WTC11 (cell line): ENCODE measurements around the gene C1QTNF6. TPM values are rescaled to one million over a fixed set of nuclear protein-coding genes. Genes with fewer than 3 reads are reported as not detected.
A peak's percentile ranks its signal among the peaks of the same experiment; 100 is the strongest.
"Not testable (repeated sequence)": the region's sequence is repeated elsewhere in the genome, so short reads cannot be mapped to it uniquely, and the experiment has no call there.

ENCODE experiments used
- ATAC-seq: fragments of 200-7000 bp; cut with Tn5 transposase; 2 replicates; pipeline ENCODE4 v1.10.0; 2021; ENCODE audit warnings: mild to moderate bottlenecking, moderate library complexity
- CTCF ChIA-PET: fragments of 300-600 bp; sonication (Branson Sonifier 250); formaldehyde crosslinking; loops from one replicate; lab custom pipeline; 2021; ENCODE audit warnings: antibody characterized with exemption; lab: Charles Lee
- POLR2A ChIA-PET: fragments of 350-600 bp; sonication (Branson Sonifier 250); formaldehyde crosslinking; loops from one replicate; lab custom pipeline; 2021; ENCODE audit warnings: antibody characterized with exemption; lab: Charles Lee
- DNase-seq: peaks from one replicate; pipeline ENCODE4 v3.0.0; 2021; ENCODE audit warnings: low spot score
- H3K27ac Mint-ChIP-seq: 2 replicates; pipeline ENCODE4 v1.8.0; 2021; ENCODE audit warnings: mixed read lengths
- H3K27me3 Mint-ChIP-seq: 2 replicates; pipeline ENCODE4 v1.8.0; 2021; ENCODE audit warnings: low read depth, mild to moderate bottlenecking, moderate library complexity, mixed read lengths
- H3K36me3 Mint-ChIP-seq: 2 replicates; pipeline ENCODE4 v1.8.0; 2021; ENCODE audit warnings: mixed read lengths
- H3K4me1 Mint-ChIP-seq: 2 replicates; pipeline ENCODE4 v1.8.0; 2022; ENCODE audit warnings: mixed read lengths
- H3K4me3 Mint-ChIP-seq: 2 replicates; pipeline ENCODE4 v1.8.0; 2021; ENCODE audit warnings: mild to moderate bottlenecking, moderate library complexity, mixed read lengths
- H3K9me3 Mint-ChIP-seq: 2 replicates; pipeline ENCODE4 v1.8.0; 2021; ENCODE audit warnings: mixed read lengths
- ATF2 ChIP-seq: sonication (generic); formaldehyde crosslinking; IDR thresholded peaks from 2 replicates; pipeline ENCODE4 v1.8.1; 2022; ENCODE audit warnings: low read depth, missing genetic modification reagents, borderline replicate concordance
- CDX4 ChIP-seq: fragments of 250-450 bp; sonication (Bioruptor Pico); IDR thresholded peaks from 2 replicates; pipeline ENCODE4 v1.9.0; 2021; ENCODE audit warnings: moderate library complexity, mild to moderate bottlenecking, inconsistent platforms, borderline replicate concordance
- ERG ChIP-seq: fragments of 250-450 bp; sonication (Bioruptor Pico); IDR thresholded peaks from 2 replicates; pipeline ENCODE4 v1.8.0; 2021; ENCODE audit warnings: mild to moderate bottlenecking
- FOXP4 ChIP-seq: sonication (generic); formaldehyde crosslinking; IDR thresholded peaks from 2 replicates; pipeline ENCODE4 v1.8.0; 2022; ENCODE audit warnings: mild to moderate bottlenecking, missing genetic modification reagents
- GRHL2 ChIP-seq: fragments of 250-450 bp; sonication (Bioruptor Pico); IDR thresholded peaks from 2 replicates; pipeline ENCODE4 v1.8.0; 2022; ENCODE audit warnings: mild to moderate bottlenecking, moderate library complexity; ENCODE audit not compliant: insufficient replicate concordance, severe bottlenecking
- HMGA2 ChIP-seq: fragments of 250-450 bp; sonication (Bioruptor Pico); IDR thresholded peaks from 2 replicates; pipeline ENCODE4 v1.4.0; 2021; ENCODE audit warnings: mild to moderate bottlenecking, moderate library complexity
- IRF2 ChIP-seq: sonication (generic); formaldehyde crosslinking; IDR thresholded peaks from 2 replicates; pipeline ENCODE4 v1.8.0; 2022; ENCODE audit warnings: low read depth, missing genetic modification reagents, borderline replicate concordance
- JAZF1 ChIP-seq: fragments of 250-450 bp; sonication (Bioruptor Pico); IDR thresholded peaks from 2 replicates; pipeline ENCODE4 v1.9.0; 2021; ENCODE audit warnings: moderate library complexity, mild to moderate bottlenecking, inconsistent platforms
- JUN ChIP-seq: sonication (generic); formaldehyde crosslinking; IDR thresholded peaks from 2 replicates; pipeline ENCODE4 v1.8.0; 2023; ENCODE audit warnings: mild to moderate bottlenecking, missing genetic modification reagents
- MAX ChIP-seq: sonication (generic); formaldehyde crosslinking; IDR thresholded peaks from 2 replicates; pipeline ENCODE4 v1.8.0; 2022; ENCODE audit warnings: mild to moderate bottlenecking, missing genetic modification reagents
- NFATC4 ChIP-seq: fragments of 250-450 bp; sonication (Bioruptor Pico); IDR thresholded peaks from 2 replicates; pipeline ENCODE4 v1.9.0; 2021; ENCODE audit warnings: mild to moderate bottlenecking
- RELA ChIP-seq: sonication (generic); formaldehyde crosslinking; IDR thresholded peaks from 2 replicates; pipeline ENCODE4 v1.8.1; 2022; ENCODE audit warnings: missing genetic modification reagents, mild to moderate bottlenecking, borderline replicate concordance
- SP1 ChIP-seq: sonication (generic); formaldehyde crosslinking; conservative IDR thresholded peaks from 2 replicates; pipeline ENCODE4 v1.8.1; 2022; ENCODE audit warnings: missing genetic modification reagents
- ZNF219 ChIP-seq: sonication (generic); formaldehyde crosslinking; IDR thresholded peaks from 2 replicates; pipeline ENCODE4 v1.8.0; 2023; ENCODE audit warnings: missing genetic modification reagents, mild to moderate bottlenecking, borderline replicate concordance
- ZNF281 ChIP-seq: sonication (generic); formaldehyde crosslinking; IDR thresholded peaks from 2 replicates; pipeline ENCODE4 v1.8.0; 2023; ENCODE audit warnings: mild to moderate bottlenecking, missing genetic modification reagents
- ZNF512 ChIP-seq: sonication (generic); formaldehyde crosslinking; IDR thresholded peaks from 2 replicates; pipeline ENCODE4 v1.8.1; 2022; ENCODE audit warnings: missing genetic modification reagents, borderline replicate concordance
- total RNA-seq: library from RNA; stranded (reverse); gene quantifications from 3 replicates; pipeline ENCODE4 v1.2.3, GENCODE V29; 2021

C1QTNF6 gene
- total RNA-seq, 1 experiment from 2014 or later, result 5.9 TPM

GRCh38 chr22:37234736-37235711 is 47.0 kb upstream of the C1QTNF6 start:
- ATAC-seq (no peak), DNase-seq (no peak)
- Mint-ChIP-seq H3K4me3 (no peak overlapping the region), H3K27ac (peak overlapping the region; percentile 79), H3K4me1 (peaks cover 10% of the 10 kb centered on the region), H3K27me3 (peaks cover 2% of the 10 kb centered on the region), H3K36me3 (no peaks in the 10 kb centered on the region), H3K9me3 (no peaks in the 10 kb centered on the region)
- ChIA-PET POLR2A (no interaction called here), CTCF (interaction anchor here (1.1 to 1.6 kb wide), 2 partner anchors 10 to 24 kb away, joined by 3 read pairs; partner anchors contain the start of gene RAC2)
- TF ChIP-seq SP1 (CRISPR knock-in tag), result no peak

- DNase-seq (no peak), ATAC-seq (no peak)
- TF ChIP-seq ZNF512 (CRISPR knock-in tag), result no peak
- TF ChIP-seq ATF2 (CRISPR knock-in tag), result no peak
- no peak for TF ChIP-seq IRF2 (CRISPR knock-in tag)
- no peak for TF ChIP-seq MAX (CRISPR knock-in tag)
- no peak for TF ChIP-seq CDX4 (CRISPR knock-in tag)
- no peak for TF ChIP-seq ZNF281 (CRISPR knock-in tag)
- TF ChIP-seq NFATC4 (CRISPR knock-in tag), result no peak
- no peak for TF ChIP-seq JUN (CRISPR knock-in tag)
- no peak for TF ChIP-seq ERG
- no peak for TF ChIP-seq RELA (CRISPR knock-in tag)
- no peak for TF ChIP-seq HMGA2 (CRISPR knock-in tag)
- TF ChIP-seq FOXP4, result no peak
- no peak for TF ChIP-seq JAZF1 (CRISPR knock-in tag)
- TF ChIP-seq ZNF219 (CRISPR knock-in tag), result no peak
- no peak for TF ChIP-seq GRHL2 (CRISPR knock-in tag)
- peaks cover 10% of the 10 kb centered on the region for H3K4me1 Mint-ChIP-seq
- POLR2A ChIA-PET, result no interaction called here
- no peaks in the 10 kb centered on the region for H3K9me3 Mint-ChIP-seq
- peaks cover 2% of the 10 kb centered on the region for H3K27me3 Mint-ChIP-seq
- H3K4me3 Mint-ChIP-seq, result no peak overlapping the region
- CTCF ChIA-PET, result interaction anchor here (1.1 to 1.6 kb wide), 2 partner anchors 11 to 25 kb away, joined by 3 read pairs; partner anchors contain the start of gene RAC2
- no peak overlapping the region for H3K27ac Mint-ChIP-seq
- H3K36me3 Mint-ChIP-seq, result no peaks in the 10 kb centered on the region
Measured at GRCh38 chr22:37233751-37234631, 45.9 kb upstream of the C1QTNF6 start.

GRCh38 chr22:37233371-37233750 is 45.3 kb upstream of the C1QTNF6 start:
- H3K4me3 Mint-ChIP-seq, H3K9me3 Mint-ChIP-seq, H3K27ac Mint-ChIP-seq, H3K4me1 Mint-ChIP-seq, POLR2A ChIA-PET, ATAC-seq, DNase-seq, H3K36me3 Mint-ChIP-seq, H3K27me3 Mint-ChIP-seq: not testable (repeated sequence)
- CTCF ChIA-PET, result interaction anchor here (1.6 kb wide), 1 partner anchor 11 kb away, joined by 3 read pairs; the partner anchor contains the start of gene RAC2
